Skin epidermis (tissue), 12 donors: Measurements from ENCODE around the gene CDYL2.
A peak's percentile ranks its signal among the peaks of the same experiment; 100 is the strongest.

Experiments used
- H3K27ac ChIP-seq, 21 experiments: fragments of 200-600 bp; sonication (generic) in 11 of 21; one replicate each; pipeline ENCODE4 v1.5.0; 2020; ENCODE audit warnings: mild to moderate bottlenecking in 3 of 21, inconsistent platforms in 2 of 21, moderate library complexity in 2 of 21
- H3K4me3 ChIP-seq, 7 experiments: fragments of 200-600 bp; sonication (generic) in 2 of 7; one replicate each; pipeline ENCODE4 v1.5.0; 2020; ENCODE audit warnings: inconsistent platforms in 2 of 7, mild to moderate bottlenecking in 2 of 7, moderate library complexity in 1 of 7

CDYL2 gene, protein sequence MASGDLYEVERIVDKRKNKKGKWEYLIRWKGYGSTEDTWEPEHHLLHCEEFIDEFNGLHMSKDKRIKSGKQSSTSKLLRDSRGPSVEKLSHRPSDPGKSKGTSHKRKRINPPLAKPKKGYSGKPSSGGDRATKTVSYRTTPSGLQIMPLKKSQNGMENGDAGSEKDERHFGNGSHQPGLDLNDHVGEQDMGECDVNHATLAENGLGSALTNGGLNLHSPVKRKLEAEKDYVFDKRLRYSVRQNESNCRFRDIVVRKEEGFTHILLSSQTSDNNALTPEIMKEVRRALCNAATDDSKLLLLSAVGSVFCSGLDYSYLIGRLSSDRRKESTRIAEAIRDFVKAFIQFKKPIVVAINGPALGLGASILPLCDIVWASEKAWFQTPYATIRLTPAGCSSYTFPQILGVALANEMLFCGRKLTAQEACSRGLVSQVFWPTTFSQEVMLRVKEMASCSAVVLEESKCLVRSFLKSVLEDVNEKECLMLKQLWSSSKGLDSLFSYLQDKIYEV

DNA sequence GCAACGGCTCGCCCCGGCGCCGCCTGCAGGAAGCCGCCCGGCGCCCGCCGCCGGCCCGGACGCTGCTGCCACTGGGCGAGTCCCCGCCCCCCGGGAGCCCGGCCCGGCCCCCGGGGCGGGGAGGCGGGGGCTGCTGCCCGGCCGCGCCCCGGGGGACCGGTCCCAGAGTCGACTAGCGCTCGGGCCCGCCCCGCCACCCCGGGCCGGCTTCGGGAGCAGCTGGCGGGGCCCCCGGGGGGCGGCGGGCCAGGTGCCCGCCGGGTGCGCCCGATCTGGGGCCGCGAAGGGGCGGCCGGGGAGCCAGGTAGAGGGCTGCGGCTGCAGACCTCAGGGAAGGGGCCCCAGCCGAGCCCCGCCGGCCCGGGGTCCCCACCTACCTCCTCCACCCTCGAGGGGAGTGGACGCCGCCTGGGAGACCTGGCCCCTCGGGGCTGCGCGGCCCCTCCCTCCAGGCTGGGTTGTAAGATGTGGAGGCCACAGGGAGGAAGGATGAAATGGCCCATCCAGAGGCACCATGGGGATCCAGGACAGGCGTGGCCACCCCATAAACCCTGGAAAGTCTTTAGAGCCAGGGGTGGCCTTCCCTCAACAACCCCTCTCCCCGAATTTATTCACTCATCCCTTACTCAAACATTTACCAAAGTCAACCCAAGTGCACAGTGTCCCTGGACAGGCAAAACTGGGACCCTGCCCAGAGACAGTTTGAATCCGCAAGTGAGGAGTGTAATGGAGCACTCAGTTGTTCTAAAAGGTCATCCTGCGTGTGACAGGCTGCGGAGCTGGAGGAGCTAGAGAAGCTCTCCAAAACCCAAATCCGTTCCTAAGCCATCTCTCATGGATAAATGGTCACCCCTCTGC lies at the start of gene CDYL2:
Gene CDYL2, minus strand, starts transcription at position 73 of the 858 bp plus-strand sequence. CDS start 425 bp downstream, outside the sequence.
- Histone ChIP-seq H3K27ac (peak within 1 kb of the TSS in 15 of 21 experiments; percentile 22 to 78 (median 54)), H3K4me3 (peak within 1 kb of the TSS; percentile 39 to 61 (median 52))

DNA sequence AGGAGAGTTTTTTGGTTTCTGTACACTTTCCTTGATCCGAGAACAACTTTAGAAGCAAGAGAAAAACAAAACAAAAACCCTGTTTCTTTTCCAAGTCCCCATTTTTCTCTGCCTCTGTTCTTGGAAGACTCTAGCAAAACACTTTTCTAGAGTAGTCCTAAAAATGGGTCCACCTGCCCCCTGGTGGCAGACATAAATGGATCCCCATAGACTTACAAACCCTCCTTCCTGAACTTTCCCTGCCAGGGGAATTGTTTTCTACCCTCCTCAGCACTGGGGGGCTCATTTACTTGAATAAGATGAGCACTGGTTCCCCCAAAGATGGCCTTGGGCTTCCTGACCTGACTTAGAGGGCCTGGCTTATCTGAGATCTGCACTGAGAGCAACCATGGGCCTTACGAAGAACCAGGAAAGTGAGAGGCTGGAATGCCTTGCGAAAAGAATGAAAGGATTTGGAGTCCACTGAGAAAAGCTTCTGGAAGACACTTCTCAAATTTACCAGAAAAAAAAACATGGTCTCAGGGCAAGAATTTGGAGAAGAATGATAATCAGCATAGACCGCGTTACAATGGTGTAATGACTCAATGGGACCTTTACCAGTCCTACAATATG lies 48.0 kb upstream of the CDYL2 start:
- Histone ChIP-seq H3K27ac (no peak overlapping the region), H3K4me3 (no peak overlapping the region)

DNA sequence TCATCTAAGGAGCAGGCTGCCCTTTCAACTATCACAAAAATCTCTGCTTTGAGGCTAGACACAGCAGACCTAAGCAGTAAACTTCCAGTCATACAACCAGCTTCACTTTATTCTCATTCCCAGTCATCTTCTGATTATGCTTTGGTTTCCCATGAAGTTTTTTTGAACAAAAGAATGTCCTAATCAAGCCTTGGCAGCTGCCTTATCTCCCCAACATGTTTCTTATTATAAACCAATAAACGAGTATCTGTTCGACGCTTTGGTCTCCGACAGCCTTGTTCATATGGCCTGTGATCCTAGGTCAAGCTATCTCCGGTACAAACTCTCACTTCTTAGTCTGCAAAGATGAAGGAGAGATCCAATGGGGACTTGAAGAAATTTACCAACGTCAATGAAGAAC lies 47.4 kb upstream of the CDYL2 start:
- Histone ChIP-seq H3K27ac (no peak overlapping the region), H3K4me3 (no peak overlapping the region)

DNA sequence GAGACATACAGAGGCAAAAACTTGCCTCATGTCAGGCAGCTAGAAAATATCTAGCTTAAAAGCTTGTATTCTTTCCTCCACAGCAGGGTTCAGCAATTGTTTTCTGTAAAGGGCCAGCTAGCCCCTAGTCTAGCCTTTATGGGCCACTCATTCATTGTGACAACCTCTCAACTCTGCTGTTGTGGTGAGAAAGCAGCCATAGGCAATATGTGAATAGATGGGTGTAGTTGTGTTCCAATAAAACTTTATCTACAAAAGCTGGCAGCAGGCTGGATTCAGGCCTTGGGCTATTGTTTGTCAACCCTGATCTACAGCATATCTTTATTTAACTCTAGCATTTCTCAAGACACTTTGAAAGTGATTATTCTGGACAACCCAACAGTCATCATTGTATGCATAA lies 46.4 kb upstream of the CDYL2 start:
- Histone ChIP-seq H3K27ac (no peak overlapping the region), H3K4me3 (no peak overlapping the region)

DNA sequence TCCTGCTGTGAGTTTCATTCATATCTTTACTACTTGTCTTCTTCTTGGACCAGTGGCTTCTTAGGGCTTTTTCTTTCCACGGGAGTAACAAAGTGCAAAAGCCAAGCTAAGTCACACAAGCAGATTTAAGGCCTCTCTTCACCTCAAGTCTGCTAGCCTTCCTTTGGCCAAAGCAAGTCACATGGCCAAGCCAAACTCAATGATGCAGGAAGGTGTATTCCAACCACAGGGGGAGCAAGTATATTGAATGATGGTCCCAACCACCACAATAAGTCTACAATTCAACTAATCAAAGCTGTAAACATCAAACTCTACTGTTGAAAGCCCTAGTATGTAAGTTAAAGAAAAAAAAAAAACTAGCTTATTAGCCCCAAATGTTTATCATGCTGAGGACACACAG lies 44.5 kb upstream of the CDYL2 start:
- Histone ChIP-seq H3K4me3 (no peak overlapping the region), H3K27ac (no peak overlapping the region)

DNA sequence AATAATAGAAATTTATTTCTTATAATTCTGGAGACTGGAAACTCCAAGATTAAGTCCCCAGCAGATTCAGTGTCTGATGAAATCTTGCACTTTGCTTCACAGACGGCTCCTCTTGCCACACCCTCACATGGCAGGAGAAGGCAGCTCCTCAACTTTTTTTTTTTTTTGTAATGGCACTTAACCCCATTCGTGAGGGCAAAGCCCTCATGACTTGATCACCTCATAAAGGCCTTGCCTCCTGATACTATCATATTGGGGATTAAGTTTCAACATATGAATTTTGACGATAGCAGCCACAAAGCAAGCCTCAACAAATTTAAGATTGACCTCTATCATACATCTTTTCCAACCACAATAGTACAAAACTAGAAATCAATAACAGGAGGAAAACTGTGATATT lies 42.3 kb upstream of the CDYL2 start:
- Histone ChIP-seq H3K27ac (no peak overlapping the region), H3K4me3 (no peak overlapping the region)

DNA sequence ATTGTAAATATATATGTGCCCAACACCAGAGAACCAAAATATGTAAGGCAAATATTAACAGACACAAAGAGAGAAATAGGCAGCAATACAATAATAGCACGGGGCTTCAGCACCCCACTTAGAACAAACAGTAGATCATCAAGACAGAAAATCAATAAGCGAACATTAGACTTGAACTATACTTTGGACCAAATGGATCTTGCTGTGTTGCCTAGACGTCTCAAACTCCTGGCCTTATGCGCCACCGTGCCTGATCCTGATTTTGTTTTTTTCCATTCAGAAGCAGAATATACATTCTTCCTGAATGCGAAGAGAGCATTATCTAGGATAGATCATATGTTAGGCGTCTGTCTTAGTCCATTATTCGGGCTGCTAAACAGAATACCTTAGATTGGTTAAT lies 41.9 kb upstream of the CDYL2 start:
- Histone ChIP-seq H3K4me3 (no peak overlapping the region), H3K27ac (no peak overlapping the region)

DNA sequence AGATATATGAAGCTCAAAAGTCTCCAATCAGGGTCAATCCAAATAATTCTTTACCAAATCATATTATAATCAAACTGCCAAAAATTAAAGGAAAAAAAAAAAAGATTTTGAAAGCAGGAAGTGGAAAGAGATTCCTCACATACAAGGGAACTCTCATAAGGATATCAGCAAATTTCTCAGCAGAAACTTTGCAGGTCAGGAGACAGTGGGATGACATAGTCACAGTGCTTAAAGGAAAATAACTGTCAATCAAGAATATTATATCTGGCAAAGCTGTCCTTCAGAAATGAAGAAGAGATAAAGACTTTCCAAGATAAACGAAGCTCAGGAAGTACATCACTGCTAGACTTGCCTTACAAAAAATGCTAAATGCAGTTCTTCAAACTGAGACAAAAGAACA lies 40.0 kb upstream of the CDYL2 start:
- no peak overlapping the region for H3K4me3 ChIP-seq
- no peak overlapping the region for H3K27ac ChIP-seq

DNA sequence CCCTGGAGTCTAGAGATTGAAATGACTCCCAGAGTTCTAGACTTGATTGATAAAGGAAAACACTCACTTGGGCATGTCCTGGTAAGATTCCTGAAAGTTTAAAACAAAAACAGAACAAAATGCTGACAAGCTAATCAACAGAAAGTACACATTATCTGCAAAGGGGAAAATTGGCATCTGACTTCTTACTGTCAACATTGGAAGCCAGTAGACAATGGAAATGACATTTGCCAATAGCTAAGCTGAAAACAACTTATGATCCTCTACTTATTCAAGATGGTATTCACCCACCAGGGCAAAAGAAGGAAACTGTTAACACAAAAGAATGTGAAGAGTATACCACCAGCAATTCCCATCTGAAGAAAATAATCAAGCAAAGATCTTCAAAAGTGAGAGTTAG lies 36.8 kb upstream of the CDYL2 start:
- Histone ChIP-seq H3K4me3 (no peak overlapping the region), H3K27ac (no peak overlapping the region)

DNA sequence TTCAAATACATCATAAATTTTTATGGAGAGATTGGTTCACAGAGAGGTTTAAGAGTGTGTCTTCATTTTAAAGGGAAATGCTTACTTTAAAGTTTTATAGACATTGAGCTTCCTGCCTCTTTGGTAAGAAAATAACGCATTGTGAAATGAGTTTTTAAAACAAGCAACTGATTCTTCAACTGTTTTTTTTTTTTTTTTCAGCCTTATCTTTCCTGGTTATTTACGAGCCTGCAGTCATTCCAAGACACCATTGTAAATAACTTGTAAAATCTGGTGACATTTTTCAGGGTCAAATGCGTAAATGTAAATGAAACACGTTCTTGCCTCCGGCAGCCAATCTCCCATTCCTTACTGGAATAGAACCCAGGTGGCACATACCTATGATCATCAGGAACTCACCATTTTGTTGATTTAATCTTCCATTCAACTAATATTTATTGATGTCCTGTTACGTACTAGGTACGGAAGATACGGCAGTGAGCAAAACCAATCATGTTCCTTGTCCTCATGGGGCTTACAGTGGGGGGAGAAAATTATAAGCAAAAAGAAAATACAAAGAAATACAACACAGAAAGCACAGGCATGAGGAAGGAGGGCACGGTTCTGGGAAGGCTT lies 33.2 kb upstream of the CDYL2 start:
- H3K27ac ChIP-seq: no peak overlapping the region
- no peak overlapping the region for H3K4me3 ChIP-seq

DNA sequence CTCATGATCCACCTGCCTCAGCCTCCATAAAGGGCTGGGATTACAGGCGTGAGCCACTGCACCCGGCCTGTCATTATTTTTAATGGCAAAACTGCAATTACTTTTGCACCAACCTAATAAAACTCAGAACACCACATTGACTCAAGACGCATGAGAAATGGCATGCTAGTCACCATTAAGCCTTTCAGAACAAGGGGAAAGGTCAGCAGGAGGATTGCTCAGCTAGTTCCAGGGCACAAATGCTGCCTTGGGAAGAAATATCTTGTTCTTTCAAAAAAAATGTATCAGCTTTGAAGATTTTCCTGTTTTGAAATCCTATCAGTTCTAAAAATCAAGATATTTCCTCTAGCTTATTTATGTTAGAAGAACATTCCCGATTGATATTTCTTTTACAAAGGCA lies 32.4 kb upstream of the CDYL2 start:
- no peak overlapping the region for H3K4me3 ChIP-seq
- no peak overlapping the region for H3K27ac ChIP-seq

DNA sequence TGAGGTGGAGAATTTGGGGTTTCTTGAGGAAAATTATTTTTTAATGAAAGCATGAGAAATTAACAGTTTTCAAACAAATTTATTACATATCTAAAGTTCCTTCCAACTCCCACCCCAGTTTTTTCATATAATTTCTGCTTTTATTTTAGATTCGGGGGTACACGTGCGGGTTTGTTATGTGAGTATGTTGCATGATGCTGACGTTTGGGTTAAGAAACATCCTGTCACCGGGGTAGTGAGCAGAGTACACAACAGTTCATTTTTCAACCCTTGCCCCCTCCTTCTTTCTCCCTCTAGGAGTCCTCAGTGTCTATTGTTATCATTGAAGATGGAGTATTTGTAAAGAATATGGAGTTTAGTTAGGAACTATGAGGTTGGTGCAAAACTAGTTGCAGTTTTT lies 31.8 kb upstream of the CDYL2 start:
- no peak overlapping the region for H3K4me3 ChIP-seq
- no peak overlapping the region for H3K27ac ChIP-seq

DNA sequence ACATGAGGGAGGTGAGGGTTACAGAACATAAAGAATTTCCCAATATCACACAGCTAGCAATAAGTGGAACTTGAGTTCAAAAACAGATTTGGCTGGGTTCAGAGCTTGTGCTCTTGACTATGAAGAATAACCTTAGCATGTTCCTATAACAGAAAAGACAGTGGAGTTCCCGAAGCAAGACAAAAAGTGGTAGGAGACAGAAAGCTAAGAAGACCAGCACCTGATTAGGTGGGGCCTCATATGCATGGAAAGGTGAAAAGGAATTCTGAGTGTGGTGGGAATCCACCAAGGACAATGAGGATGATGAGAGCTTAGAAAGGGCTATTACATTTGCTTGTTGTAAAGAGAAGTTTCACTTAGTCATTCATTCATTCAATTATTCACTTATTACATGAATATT lies 26.6 kb upstream of the CDYL2 start:
- Histone ChIP-seq H3K27ac (no peak overlapping the region), H3K4me3 (no peak overlapping the region)

DNA sequence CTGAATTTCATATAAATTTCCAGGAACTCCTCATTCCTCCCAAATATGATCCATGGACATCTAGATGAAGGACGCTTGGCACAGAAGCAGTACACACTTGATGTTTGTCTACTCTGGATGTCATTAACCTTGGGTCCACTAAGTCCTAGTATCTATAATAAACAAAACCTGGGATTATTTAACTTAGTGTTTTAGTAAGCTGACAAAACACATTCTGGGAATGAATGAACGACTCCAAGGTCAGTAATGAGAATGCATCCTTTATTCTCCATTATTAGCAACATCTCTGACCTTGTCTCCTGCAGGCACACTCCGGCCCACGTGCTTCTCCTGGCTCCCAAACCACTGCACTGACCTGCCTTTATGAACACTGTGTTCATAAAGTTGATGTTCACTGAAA lies 24.1 kb upstream of the CDYL2 start:
- Histone ChIP-seq H3K27ac (no peak overlapping the region), H3K4me3 (no peak overlapping the region)

DNA sequence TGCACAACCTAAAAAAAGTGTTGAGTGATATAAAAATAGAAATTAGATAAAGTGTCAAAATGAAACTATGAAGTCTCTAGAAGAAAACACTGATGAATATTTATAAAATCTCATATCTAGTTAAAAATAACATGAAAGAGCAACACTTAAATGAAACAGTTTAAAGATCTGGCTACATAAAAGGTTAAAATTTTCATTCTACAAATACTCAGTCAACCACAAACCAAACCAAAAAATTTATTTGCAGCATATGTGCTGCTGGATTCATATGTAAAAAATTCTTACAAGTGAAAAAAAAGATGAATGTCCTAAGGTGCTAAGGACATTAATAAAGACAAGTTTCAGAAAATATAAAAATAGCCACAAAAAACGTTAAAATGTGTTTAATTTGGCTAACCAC lies 22.6 kb upstream of the CDYL2 start:
- Histone ChIP-seq H3K4me3 (no peak overlapping the region), H3K27ac (no peak overlapping the region)

DNA sequence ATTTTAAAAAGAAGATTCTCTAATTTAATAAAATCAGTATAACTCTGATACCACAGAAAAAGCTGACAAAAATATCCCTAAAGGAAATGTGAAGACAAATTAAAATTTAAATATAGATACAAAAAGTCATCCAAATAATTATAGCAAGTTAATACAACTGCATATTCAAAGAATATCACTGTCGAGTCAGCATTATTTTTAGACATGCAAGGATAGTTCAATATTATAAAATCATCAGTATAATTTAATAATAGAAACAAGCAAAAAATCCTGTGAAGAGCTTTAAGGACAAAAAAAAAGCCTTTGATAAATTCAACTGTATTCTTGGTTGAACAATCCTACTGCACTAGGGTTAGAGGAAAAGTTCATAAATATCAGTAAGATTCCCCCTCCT lies 21.0 kb upstream of the CDYL2 start:
- no peak overlapping the region for H3K27ac ChIP-seq
- H3K4me3 ChIP-seq: no peak overlapping the region

DNA sequence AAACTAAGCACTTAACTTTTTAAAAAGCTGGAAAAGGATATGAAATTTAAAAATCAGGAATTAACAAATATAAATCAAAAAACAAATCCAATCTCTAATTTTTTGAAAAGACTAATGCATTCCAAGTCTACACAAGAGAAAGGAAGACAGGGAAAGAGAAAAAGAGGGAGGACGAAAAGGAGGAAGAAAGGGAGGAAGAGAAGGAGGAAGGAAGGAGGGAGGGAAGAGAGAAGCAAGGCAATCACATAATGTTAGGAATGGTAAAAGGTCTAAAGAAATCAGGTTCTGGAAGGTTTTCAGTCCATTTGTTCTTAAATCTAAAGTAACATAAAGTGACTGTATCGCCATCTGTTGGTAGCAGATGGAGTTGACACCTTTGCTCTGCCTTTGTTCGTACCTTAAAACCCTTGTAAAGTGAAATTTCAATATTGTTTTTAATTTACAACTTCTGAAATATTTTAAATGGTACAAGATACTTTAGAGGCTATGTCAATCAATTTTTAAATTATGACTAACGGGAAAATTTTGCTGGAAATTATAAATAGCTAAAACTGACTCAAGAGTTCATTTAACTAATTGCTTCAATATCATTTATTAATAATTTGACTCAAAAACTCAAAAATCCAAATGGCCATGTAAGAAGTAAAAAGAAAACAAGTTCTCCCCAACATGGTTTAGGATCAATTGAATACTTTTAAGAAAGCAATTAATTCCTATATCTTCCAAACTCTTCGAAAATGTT lies 20.4 kb upstream of the CDYL2 start:
- H3K4me3 ChIP-seq: no peak overlapping the region
- no peak overlapping the region for H3K27ac ChIP-seq

DNA sequence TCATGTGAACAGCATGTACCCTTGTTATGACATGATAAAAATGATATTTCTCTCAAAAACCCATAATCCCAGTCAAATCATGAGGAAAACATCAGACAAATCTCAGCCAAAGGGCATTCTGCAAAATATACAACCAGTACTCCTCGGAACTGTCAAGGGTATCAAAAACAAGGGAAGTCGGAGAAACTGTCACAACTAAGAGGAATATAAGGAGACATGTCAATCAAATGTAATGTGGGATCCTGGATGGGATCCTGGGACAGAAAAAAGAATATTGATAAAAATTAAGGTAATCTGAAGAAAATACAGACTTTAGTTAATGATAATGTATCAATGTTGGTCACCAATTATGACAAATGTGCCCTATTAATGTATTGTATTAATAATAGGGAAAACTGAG lies 15.6 kb upstream of the CDYL2 start:
- H3K27ac ChIP-seq: no peak overlapping the region
- no peak overlapping the region for H3K4me3 ChIP-seq

DNA sequence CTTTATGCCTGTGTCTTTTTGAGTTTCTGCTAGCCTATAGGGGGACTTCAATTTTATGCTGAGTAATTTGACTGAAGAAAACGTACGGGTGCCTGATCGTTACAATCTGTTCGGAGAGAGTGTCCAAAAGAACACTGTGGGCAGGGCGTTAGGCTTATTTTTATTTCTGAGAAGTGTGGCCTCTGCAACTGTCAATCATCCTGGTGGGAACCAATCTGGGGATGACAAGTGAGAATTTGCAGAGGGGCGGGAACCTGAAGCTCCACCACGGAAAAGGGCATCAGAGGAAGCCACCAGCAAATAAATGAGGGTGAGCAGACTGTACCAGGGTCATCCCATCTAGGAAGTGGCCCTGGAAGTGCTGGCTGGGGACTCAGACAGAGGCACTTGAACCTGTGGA lies 12.0 kb upstream of the CDYL2 start:
- Histone ChIP-seq H3K27ac (no peak overlapping the region), H3K4me3 (no peak overlapping the region)
